ENCODE measurements around the gene GRAMD4.

GRAMD4 gene

GRCh38 chr22:46600273-46600796 lies 19.9 kb upstream of the GRAMD4 start:
- no peaks in the 10 kb centered on the region for H3K27me3 ChIP-seq (ENCODE audit: control insufficient read depth, low read length)
- no peak overlapping the region for H3K4me2 ChIP-seq (ENCODE audit: low read length)
- no peaks in the 10 kb centered on the region for H3K9me2 ChIP-seq (replicated peaks; ENCODE audit: control insufficient read depth, low read length)
- H4K20me1 ChIP-seq (ENCODE audit: control insufficient read depth, insufficient read depth, low read depth, low read length), result no peaks in the 10 kb centered on the region
- no peak overlapping the region for H3K27ac ChIP-seq (ENCODE audit: low read depth, low read length)
- no peaks in the 10 kb centered on the region for H3K36me3 ChIP-seq (ENCODE audit: control insufficient read depth, low read length)
- H3K79me2 ChIP-seq (ENCODE audit: control insufficient read depth, low read length), result peaks cover 1% of the 10 kb centered on the region; the same call in 1 of the 2 replicates
- H3F3A ChIP-seq (ENCODE audit: control insufficient read depth, insufficient read depth), result peaks cover 4% of the 10 kb centered on the region; the same call in 1 of the 2 replicates
- no peak overlapping the region for H3K4me3 ChIP-seq (ENCODE audit: low read length)
- no peaks in the 10 kb centered on the region for H3K9me3 ChIP-seq (ENCODE audit: control insufficient read depth, insufficient read depth, low read length)
- peaks cover 10% of the 10 kb centered on the region for H3K4me1 ChIP-seq (ENCODE audit: control insufficient read depth, low read length)
- TF ChIP-seq EZH2phosphoT487 (IDR thresholded peaks at IDR 0.05; ENCODE audit: borderline replicate concordance, low read length), result no peak
- TF ChIP-seq, protein P1, sequence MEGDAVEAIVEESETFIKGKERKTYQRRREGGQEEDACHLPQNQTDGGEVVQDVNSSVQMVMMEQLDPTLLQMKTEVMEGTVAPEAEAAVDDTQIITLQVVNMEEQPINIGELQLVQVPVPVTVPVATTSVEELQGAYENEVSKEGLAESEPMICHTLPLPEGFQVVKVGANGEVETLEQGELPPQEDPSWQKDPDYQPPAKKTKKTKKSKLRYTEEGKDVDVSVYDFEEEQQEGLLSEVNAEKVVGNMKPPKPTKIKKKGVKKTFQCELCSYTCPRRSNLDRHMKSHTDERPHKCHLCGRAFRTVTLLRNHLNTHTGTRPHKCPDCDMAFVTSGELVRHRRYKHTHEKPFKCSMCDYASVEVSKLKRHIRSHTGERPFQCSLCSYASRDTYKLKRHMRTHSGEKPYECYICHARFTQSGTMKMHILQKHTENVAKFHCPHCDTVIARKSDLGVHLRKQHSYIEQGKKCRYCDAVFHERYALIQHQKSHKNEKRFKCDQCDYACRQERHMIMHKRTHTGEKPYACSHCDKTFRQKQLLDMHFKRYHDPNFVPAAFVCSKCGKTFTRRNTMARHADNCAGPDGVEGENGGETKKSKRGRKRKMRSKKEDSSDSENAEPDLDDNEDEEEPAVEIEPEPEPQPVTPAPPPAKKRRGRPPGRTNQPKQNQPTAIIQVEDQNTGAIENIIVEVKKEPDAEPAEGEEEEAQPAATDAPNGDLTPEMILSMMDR (IDR thresholded peaks at IDR 0.05; ENCODE audit: low read depth, low read length, poor library complexity, severe bottlenecking), result no peak

GRCh38 chr22:46602025-46602424 lies 18.2 kb upstream of the GRAMD4 start:
- Histone ChIP-seq H3K9me2 (replicated peaks; ENCODE audit: control insufficient read depth, low read length) (no peaks in the 10 kb centered on the region), H3K9me3 (ENCODE audit: control insufficient read depth, insufficient read depth, low read length) (no peaks in the 10 kb centered on the region), H3K27me3 (ENCODE audit: control insufficient read depth, low read length) (no peaks in the 10 kb centered on the region), H3K4me3 (ENCODE audit: low read length) (no peak overlapping the region), H3K36me3 (ENCODE audit: control insufficient read depth, low read length) (no peaks in the 10 kb centered on the region), H3K27ac (ENCODE audit: low read depth, low read length) (no peak overlapping the region), H4K20me1 (ENCODE audit: control insufficient read depth, insufficient read depth, low read depth, low read length) (no peaks in the 10 kb centered on the region), H3K4me1 (ENCODE audit: control insufficient read depth, low read length) (peaks cover 10% of the 10 kb centered on the region), H3K4me2 (ENCODE audit: low read length) (no peak overlapping the region), H3K79me2 (ENCODE audit: control insufficient read depth, low read length) (peaks cover 4% of the 10 kb centered on the region; the same call in 1 of the 2 replicates), H3F3A (ENCODE audit: control insufficient read depth, insufficient read depth) (peaks cover 4% of the 10 kb centered on the region; the same call in 1 of the 2 replicates)
- TF ChIP-seq, protein P1 (IDR thresholded peaks at IDR 0.05; ENCODE audit: low read depth, low read length, poor library complexity, severe bottlenecking), result no peak
- TF ChIP-seq EZH2phosphoT487 (IDR thresholded peaks at IDR 0.05; ENCODE audit: borderline replicate concordance, low read length), result no peak

DNA sequence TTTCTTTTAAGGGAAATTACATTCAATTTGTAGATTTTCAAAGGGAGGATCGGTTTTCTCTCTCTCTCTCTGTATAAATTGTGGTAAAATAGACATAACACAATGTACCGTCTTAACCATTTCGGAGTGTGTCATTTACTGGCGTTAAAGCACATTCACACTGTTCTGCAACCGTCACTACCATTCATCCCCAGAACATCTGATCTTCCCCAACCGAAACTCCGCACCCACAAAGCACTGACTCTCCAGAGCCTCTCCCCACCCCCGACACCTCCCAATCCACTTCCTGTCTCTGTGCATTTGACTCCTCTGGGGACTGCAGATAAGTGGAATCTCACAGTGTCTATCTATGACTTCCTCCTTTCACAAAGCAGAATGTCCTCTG lies 15.9 kb upstream of the GRAMD4 start:
- H3K4me1 ChIP-seq (ENCODE audit: control insufficient read depth, low read length), result peaks cover 10% of the 10 kb centered on the region
- H3K36me3 ChIP-seq (ENCODE audit: control insufficient read depth, low read length), result no peaks in the 10 kb centered on the region

More for the DNA sequence above, 15.9 kb upstream of the GRAMD4 start:
- peaks cover 4% of the 10 kb centered on the region; the same call in 1 of the 2 replicates for H3F3A ChIP-seq (ENCODE audit: control insufficient read depth, insufficient read depth)
- H3K79me2 ChIP-seq (ENCODE audit: control insufficient read depth, low read length), result peaks cover 6% of the 10 kb centered on the region; the same call in 1 of the 2 replicates
- TF ChIP-seq EZH2phosphoT487 (IDR thresholded peaks at IDR 0.05; ENCODE audit: borderline replicate concordance, low read length), result no peak
- TF ChIP-seq, protein P1 (IDR thresholded peaks at IDR 0.05; ENCODE audit: low read depth, low read length, poor library complexity, severe bottlenecking), result no peak
- no peak overlapping the region; the same call in 1 of the 2 replicates for H3K4me3 ChIP-seq (ENCODE audit: low read length)
- peak overlapping the region; percentile 27; the same call in 1 of the 2 replicates for H3K4me2 ChIP-seq (ENCODE audit: low read length)
- no peaks in the 10 kb centered on the region for H3K9me3 ChIP-seq (ENCODE audit: control insufficient read depth, insufficient read depth, low read length)
- H3K27me3 ChIP-seq (ENCODE audit: control insufficient read depth, low read length), result no peaks in the 10 kb centered on the region
- no peaks in the 10 kb centered on the region for H3K9me2 ChIP-seq (replicated peaks; ENCODE audit: control insufficient read depth, low read length)
- peaks cover 6% of the 10 kb centered on the region; the same call in 1 of the 2 replicates for H4K20me1 ChIP-seq (ENCODE audit: control insufficient read depth, insufficient read depth, low read depth, low read length)
- H3K27ac ChIP-seq (ENCODE audit: low read depth, low read length), result no peak overlapping the region
